Adrenal gland (tissue), 12 donors: ENCODE measurements around the gene IPO13. TPM values are rescaled to one million over a fixed set of nuclear protein-coding genes. Genes with fewer than 3 reads are reported as not detected.

Experiments
- DNase-seq, 7 donors: peaks; one replicate each; pipeline ENCODE4 v3.0.0-alpha.2; 2019 to 2020
- H3K27ac ChIP-seq, 5 donors: fragments of 200-600 bp; sonication (generic) in 4 of 5; 1 replicate in 3 of 5; 2 replicates in 2 of 5; pipeline versions ENCODE4 v1.5.1 to v1.8.0; 2016 to 2020; ENCODE audit warnings: mild to moderate bottlenecking in 1 of 5
- H3K27me3 ChIP-seq: fragments of 200-600 bp; 2 replicates; pipeline ENCODE4 v1.8.0; 2021
- H3K36me3 ChIP-seq, 2 donors: fragments of 200-600 bp; replicated peaks in 1 of 2; 1 replicate in 1 of 2; 2 replicates in 1 of 2; pipeline versions ENCODE4 v1.5.1 to v1.8.0; 2018 to 2022
- H3K4me1 ChIP-seq, 2 donors: fragments of 200-600 bp; replicated peaks in 1 of 2; 1 replicate in 1 of 2; 2 replicates in 1 of 2; pipeline versions ENCODE4 v1.5.1 to v1.8.0; 2018 to 2021
- H3K4me3 ChIP-seq, 4 donors: fragments of 200-600 bp; sonication (generic) in 3 of 4; one replicate each; pipeline ENCODE4 v1.5.1; 2016 to 2018
- H3K9me3 ChIP-seq, 3 donors: fragments of 200-600 bp; sonication (generic) in 1 of 3; replicated peaks in 1 of 3; 1 replicate in 2 of 3; 2 replicates in 1 of 3; pipeline versions ENCODE4 v1.5.1 to v1.8.0; 2016 to 2021
- POLR2A ChIP-seq, 2 donors: fragments of 450-650 bp; IDR thresholded peaks; one replicate each; pipeline ENCODE4 v1.6.1; 2017; ENCODE audit warnings: antibody characterized with exemption in 2 of 2, mild to moderate bottlenecking in 2 of 2, moderate library complexity in 1 of 2
- WGBS, 4 donors: extraction: QIAGEN DNeasy Blood & Tissue Kit in 2 of 4; methylation state at CpG; one replicate each; pipeline versions ENCODE4 v1.1.5 to v1.1.7; 2013 to 2017; 5-methylcytosine and 5-hydroxymethylcytosine counted together
- intact Hi-C, 2 donors: fragments of 100-400 bp; cut with DNase I; formaldehyde crosslinking; loops; one replicate each; pipeline versions ENCODE4 v1.14.1 to v1.15.0; 2022 to 2023
- polyA plus RNA-seq, 3 donors: library from polyadenylated mRNA; stranded (reverse); fragments of 200-250 nt in 2 of 3; fragments of 350-450 nt in 1 of 3; fragmentation: Illumina TruSeq in 1 of 3; extraction: RNeasy Lipid Tissue Mini Kit (QIAGEN cat#74804) in 1 of 3; gene quantifications; one replicate each; pipeline ENCODE4 v1.2.3, GENCODE V29; 2013 to 2014
- total RNA-seq, 9 donors: library from RNA; depleted of rRNA in 4 of 9; stranded (reverse); fragments of >200 nt in 4 of 9; fragments of 120-200 nt in 1 of 9; fragmentation: NEBNext Ultra II Directional in 1 of 9; extraction: Animal tissue kit (Norgen Biotek cat#: 25700) in 1 of 9; gene quantifications; one replicate each; pipeline versions ENCODE4 v1.1.0 to v1.2.4, GENCODE V29; 2013 to 2023
- TF ChIP-seq, protein P1 (sequence below), 6 experiments: fragments of 450-650 bp in 4 of 6; fragments of 200-600 bp in 2 of 6; sonication (generic) in 1 of 6; IDR thresholded peaks; 1 replicate in 5 of 6; 2 replicates in 1 of 6; pipeline versions ENCODE4 v1.5.1 to v1.8.0; 2016 to 2021; ENCODE audit warnings: antibody characterized with exemption in 6 of 6, mild to moderate bottlenecking in 2 of 6, moderate library complexity in 1 of 6
- donor health status: healthy with polysubstance abuse.
- donor health status: Bipolar disorder and iron deficiency.
- donor health status: DM: yes; HTN: yes; CAD: no.
- donor health status: DM: no; HTN: no; CAD: no.
- donor health status: DM: no; HTN: no; CAD: no.
- donor health status: DM: yes; HTN: yes; CAD: no.

Gene IPO13
- total and polyA plus RNA-seq, 12 donors: 32.2 to 78.1 (median 37.8) TPM

DNA sequence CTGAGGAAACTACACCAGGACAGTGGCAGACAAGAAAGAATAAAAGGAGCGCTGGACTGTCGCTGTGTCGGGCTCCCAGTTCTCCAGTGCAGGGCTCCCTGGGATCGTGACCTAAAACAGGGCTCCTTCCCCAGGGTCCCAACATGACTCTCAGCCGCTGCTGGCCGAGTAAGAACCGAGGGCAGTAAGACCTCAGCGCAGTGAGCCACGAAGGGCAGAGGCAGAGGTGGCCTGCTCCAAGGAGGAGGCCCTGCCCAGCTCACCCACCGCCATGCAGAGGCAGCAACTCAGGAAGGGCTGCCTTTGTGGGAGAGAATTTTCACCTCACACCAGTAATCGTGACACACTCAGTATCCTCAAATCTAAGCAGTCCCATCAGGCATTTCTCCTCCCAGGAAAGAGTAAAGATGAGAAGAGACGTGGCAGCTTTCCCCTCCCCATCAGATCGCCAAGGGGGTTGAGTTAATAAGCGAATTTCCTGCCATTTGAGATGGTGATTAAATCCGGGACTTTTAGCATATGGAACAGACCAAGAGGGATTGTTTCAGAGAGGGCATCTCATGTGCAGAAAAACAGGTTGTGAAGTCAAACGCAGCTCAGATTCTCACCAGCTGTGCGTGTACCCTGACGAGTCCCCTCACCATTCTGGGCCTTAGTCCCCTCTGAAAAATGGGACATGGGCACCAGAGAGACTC is 32.9 kb upstream of the IPO13 start:
- Histone ChIP-seq H3K4me1 (peaks cover 0 to 4% of the 10 kb centered on the region in 2 donors), H3K27me3 (no peaks in the 10 kb centered on the region), H3K4me3 (no peak overlapping the region), H3K36me3 (no peaks in the 10 kb centered on the region), H3K27ac (no peak overlapping the region), H3K9me3 (no peaks in the 10 kb centered on the region)
- TF ChIP-seq POLR2A (IDR thresholded peaks at IDR 0.05): no peak
- TF ChIP-seq, protein P1, sequence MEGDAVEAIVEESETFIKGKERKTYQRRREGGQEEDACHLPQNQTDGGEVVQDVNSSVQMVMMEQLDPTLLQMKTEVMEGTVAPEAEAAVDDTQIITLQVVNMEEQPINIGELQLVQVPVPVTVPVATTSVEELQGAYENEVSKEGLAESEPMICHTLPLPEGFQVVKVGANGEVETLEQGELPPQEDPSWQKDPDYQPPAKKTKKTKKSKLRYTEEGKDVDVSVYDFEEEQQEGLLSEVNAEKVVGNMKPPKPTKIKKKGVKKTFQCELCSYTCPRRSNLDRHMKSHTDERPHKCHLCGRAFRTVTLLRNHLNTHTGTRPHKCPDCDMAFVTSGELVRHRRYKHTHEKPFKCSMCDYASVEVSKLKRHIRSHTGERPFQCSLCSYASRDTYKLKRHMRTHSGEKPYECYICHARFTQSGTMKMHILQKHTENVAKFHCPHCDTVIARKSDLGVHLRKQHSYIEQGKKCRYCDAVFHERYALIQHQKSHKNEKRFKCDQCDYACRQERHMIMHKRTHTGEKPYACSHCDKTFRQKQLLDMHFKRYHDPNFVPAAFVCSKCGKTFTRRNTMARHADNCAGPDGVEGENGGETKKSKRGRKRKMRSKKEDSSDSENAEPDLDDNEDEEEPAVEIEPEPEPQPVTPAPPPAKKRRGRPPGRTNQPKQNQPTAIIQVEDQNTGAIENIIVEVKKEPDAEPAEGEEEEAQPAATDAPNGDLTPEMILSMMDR (IDR thresholded peaks at IDR 0.05): no peak
- 84 to 90% (median 85%) methylated on average over 14 to 18 of the region's 18 CpGs for WGBS, 4 donors
- no peak for DNase-seq
- intact Hi-C loops: loop anchor here in 1 of 2 donors (10.0 kb wide), 1 partner anchor 299 kb away; no protein-coding TSS in a partner anchor

DNA sequence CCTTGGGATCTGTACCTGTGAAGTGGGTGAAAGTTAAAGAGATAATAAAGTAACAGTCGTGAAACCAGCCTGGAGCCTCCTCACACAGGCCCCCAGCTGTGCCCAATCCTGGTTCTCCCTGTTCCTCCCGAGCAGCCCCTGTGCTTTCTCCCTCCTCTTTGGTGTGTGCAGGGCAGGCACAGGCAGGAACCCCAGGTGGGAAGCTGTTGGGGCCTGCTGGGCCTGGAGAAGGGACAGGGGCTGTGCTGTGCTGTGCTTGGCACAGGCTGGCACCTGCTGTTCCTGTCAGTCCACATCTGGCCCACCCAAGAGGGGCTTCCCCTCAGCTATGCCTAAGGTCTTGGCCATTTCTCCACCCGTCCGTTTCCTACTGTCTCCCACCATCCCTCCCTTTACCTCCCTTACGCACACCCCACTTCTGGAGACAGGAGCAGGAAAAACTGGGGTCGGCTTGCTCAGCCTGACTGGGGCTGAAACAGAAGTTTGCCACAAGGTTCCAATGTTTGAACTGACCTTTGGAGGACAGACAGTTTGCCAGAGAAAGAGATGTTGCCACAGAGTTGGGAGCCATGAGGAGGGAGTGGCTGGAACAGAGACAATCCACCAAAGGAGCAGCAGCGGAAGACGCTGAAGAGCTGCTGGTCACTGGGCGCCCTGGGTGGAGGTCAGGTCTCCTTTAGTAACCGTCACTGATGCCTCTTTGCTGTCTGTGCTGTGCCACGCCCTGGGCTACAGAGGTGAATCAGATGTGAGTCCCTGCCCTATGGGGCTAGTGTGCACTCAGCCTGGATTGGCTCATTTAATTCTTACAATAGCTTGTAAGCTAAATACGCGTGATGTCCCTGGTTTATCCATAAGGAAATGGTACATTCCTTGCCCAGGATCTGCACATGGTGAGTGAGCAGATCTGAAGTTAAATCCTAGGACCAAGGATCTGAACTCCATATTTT is 31.9 kb upstream of the IPO13 start:
- Histone ChIP-seq H3K4me3 (no peak overlapping the region), H3K36me3 (no peaks in the 10 kb centered on the region), H3K9me3 (no peaks in the 10 kb centered on the region), H3K27me3 (no peaks in the 10 kb centered on the region), H3K27ac (no peak overlapping the region), H3K4me1 (peaks cover 0 to 4% of the 10 kb centered on the region in 2 donors)
- TF ChIP-seq POLR2A (IDR thresholded peaks at IDR 0.05): no peak
- TF ChIP-seq, protein P1 (IDR thresholded peaks at IDR 0.05): no peak
- 90 to 95% (median 92%) methylated on average over 11 to 13 of the region's 13 CpGs for WGBS, 4 donors
- intact Hi-C loops: loop anchor here in 1 of 2 donors (10.0 kb wide), 1 partner anchor 300 kb away; no protein-coding TSS in a partner anchor
- DNase-seq: no peak

DNA sequence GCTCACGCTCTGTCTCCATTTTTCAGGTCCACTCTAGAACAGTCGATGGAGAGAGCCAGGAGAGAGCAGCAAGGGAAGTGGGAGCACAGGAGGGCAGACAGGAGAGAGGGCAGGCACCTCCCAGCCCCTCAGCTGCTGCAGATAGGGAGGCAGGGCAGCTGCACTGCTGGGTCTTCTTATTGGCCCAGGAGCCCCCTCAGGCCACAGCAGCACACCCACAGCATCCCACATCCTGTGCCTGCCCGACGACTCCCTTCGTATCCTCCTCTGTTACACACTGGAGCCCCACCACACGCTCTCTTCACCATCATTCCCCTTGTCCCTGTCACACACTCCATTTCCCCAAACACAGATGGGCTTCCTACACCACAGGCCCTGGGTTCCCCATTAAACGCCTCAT is 26.8 kb upstream of the IPO13 start:
- Histone ChIP-seq H3K27ac (no peak overlapping the region), H3K36me3 (no peaks in the 10 kb centered on the region), H3K27me3 (no peaks in the 10 kb centered on the region), H3K4me3 (no peak overlapping the region), H3K4me1 (no peaks in the 10 kb centered on the region), H3K9me3 (no peaks in the 10 kb centered on the region)
- 88 to 98% (median 96%) methylated on average over 7 of the region's 7 CpGs for WGBS, 4 donors
- no peak for TF ChIP-seq POLR2A (IDR thresholded peaks at IDR 0.05)
- TF ChIP-seq, protein P1 (IDR thresholded peaks at IDR 0.05): no peak
- intact Hi-C loops: loop anchor here in 1 of 2 donors (10.0 kb wide), 1 partner anchor 305 kb away; no protein-coding TSS in a partner anchor
- no peak for DNase-seq

DNA sequence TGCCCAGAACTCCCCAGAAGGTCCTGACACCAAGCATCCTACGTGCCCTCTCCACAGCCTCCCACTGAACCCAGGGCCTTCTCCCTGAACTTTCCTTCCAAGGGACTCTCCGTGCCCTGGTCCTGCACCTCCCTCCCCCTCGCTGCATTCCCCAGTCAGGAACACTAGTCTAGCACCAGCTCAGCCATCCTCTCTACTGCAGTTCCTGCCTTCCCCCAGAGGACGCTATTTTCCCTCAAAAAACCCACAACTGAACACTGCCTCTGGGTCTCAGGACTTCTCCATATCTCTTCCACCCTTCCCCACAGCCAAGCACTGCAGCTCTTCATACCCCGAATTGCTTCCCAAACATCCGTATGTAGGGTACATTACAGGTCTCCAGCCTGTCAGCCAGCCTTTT is 25.7 kb upstream of the IPO13 start:
- no peak for DNase-seq
- no peak overlapping the region for H3K4me3 ChIP-seq
- H3K27ac ChIP-seq: no peak overlapping the region
- 95 to 97% (median 96%) methylated on average over 6 of the region's 6 CpGs for WGBS, 4 donors
- H3K36me3 ChIP-seq: no peaks in the 10 kb centered on the region
- H3K9me3 ChIP-seq: no peaks in the 10 kb centered on the region
- TF ChIP-seq, protein P1 (IDR thresholded peaks at IDR 0.05): no peak
- intact Hi-C loops: no loop called here
- H3K4me1 ChIP-seq: no peaks in the 10 kb centered on the region
- H3K27me3 ChIP-seq: no peaks in the 10 kb centered on the region
